ENCODE data around the gene SYCP2L.

DNA sequence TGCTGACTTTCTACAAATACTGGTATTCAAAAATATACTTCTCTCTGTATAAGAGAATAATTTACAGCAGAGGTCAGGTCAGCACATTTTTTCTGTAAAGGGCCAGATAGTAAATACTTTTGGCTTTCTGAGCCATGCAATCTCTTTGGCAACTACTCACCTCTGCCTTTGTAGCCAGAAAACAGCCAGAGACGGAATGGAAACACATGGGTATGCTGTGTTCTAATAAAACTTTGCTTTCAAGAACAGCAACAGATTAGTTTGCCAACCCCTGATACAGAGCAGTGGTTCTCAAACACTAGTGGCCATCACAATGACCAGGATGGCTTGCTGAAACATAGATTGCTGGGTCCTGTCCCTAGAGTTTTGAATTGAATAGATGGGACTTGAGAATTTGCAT, 46.3 kb downstream of the SYCP2L start:
- TF ChIP-seq CTCF (conservative IDR thresholded peaks at IDR 0.05 in 1 of 2, IDR thresholded peaks at IDR 0.05 in 1 of 2; ENCODE audit: low read depth in 1 of 2, low read length in 2 of 2): no peak
- TF ChIP-seq EZH2 (IDR thresholded peaks at IDR 0.05; ENCODE audit: low read length, missing control alignments): no peak

All from fibroblast of lung (primary cell).